ENCODE data around the gene MRPL22.
"Not testable (repeated sequence)": the region's sequence is repeated elsewhere in the genome, so short reads cannot be mapped to it uniquely, and the experiment has no call there.

DNA sequence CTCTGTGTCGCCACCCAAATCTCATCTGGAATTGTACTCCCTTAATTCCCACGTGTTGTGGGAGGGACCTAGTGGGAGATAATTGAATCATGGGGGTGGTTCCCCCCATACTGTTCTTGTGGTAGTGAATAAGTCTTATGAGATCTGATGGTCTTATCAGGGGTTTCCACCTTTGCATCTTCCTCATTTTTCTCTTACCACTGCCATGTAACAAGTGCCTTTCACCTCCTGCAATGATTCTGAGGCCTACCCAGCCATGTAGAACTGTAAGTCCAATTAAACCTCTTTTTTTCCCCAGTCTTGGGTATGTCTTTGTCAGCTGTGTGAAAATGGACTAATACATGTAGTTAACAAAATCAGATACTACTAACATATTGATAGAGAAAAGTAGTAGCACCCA, 37.4 kb downstream of the MRPL22 start:
- TF ChIP-seq, protein P1, sequence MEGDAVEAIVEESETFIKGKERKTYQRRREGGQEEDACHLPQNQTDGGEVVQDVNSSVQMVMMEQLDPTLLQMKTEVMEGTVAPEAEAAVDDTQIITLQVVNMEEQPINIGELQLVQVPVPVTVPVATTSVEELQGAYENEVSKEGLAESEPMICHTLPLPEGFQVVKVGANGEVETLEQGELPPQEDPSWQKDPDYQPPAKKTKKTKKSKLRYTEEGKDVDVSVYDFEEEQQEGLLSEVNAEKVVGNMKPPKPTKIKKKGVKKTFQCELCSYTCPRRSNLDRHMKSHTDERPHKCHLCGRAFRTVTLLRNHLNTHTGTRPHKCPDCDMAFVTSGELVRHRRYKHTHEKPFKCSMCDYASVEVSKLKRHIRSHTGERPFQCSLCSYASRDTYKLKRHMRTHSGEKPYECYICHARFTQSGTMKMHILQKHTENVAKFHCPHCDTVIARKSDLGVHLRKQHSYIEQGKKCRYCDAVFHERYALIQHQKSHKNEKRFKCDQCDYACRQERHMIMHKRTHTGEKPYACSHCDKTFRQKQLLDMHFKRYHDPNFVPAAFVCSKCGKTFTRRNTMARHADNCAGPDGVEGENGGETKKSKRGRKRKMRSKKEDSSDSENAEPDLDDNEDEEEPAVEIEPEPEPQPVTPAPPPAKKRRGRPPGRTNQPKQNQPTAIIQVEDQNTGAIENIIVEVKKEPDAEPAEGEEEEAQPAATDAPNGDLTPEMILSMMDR (conservative IDR thresholded peaks at IDR 0.05 in 1 of 2, IDR thresholded peaks at IDR 0.05 in 1 of 2; ENCODE audit: low read depth in 1 of 2, low read length in 2 of 2) = not testable (repeated sequence)
- not testable (repeated sequence) for TF ChIP-seq EZH2 (IDR thresholded peaks at IDR 0.05; ENCODE audit: low read length, missing control alignments)
